GM12878 (cell line): ENCODE data around the gene CHAC1. TPM values are rescaled to one million over a fixed set of nuclear protein-coding genes. Genes with fewer than 3 reads are reported as not detected.

Experiments
- ATAC-seq: fragments of 200-7000 bp; cut with Tn5 transposase; 3 replicates; pipeline ENCODE4 v1.9.1; 2020; ENCODE audit warnings: mild to moderate bottlenecking, moderate library complexity
- BruUV-seq: library from RNA; stranded (reverse); fragments of 400-500 nt; replicated peaks from 2 replicates; lab custom pipeline; 2021; lab: Mats Ljungman, UMichigan
- CTCF ChIA-PET: fragments of 300-600 bp; sonication (Branson Sonifier 250); formaldehyde crosslinking; extraction: SDS; loops from one replicate; lab custom pipeline; 2021; ENCODE audit warnings: inconsistent platforms; lab: Yijun Ruan, JAX
- POLR2A ChIA-PET: fragments of 350-600 bp; formaldehyde crosslinking; extraction: SDS; loops from one replicate; lab custom pipeline; 2021; ENCODE audit warnings: inconsistent platforms; lab: Charles Lee
- RAD21 ChIA-PET: fragments of 300-600 bp; sonication (Branson Sonifier 250); formaldehyde crosslinking; loops from one replicate; lab custom pipeline; 2023; ENCODE audit warnings: antibody characterized with exemption; ENCODE audit not compliant: unreplicated experiment; lab: Charles Lee
- SMC1A ChIA-PET: fragments of 300-600 bp; sonication (Branson Sonifier 250); formaldehyde crosslinking; loops from one replicate; lab custom pipeline; 2023; ENCODE audit not compliant: unreplicated experiment, uncharacterized antibody; lab: Charles Lee
- DNase-seq: peaks from one replicate; pipeline ENCODE4 v3.0.0-alpha.2; 2011; ENCODE audit warnings: low read depth, low spot score
- FAIRE-seq: peaks from 3 replicates; lab custom pipeline; 2011; peaks lifted over from hg19 to GRCh38; lab: Jason Lieb, UNC
- H2AFZ ChIP-seq: 2 replicates; pipeline ENCODE4 v1.6.0; 2011; ENCODE audit warnings: low read depth, low read length, control low read depth; ENCODE audit not compliant: control insufficient read depth
- H3K27ac ChIP-seq: 2 replicates; pipeline ENCODE4 v1.5.1; 2011; ENCODE audit warnings: control low read depth; ENCODE audit not compliant: control insufficient read depth, insufficient read depth
- H3K27me3 ChIP-seq, 2 experiments: replicated peaks in 1 of 2; 2 replicates each; pipeline versions ENCODE4 v1.6.0 to v1.6.1; 2011; ENCODE audit warnings: low read length in 1 of 2; ENCODE audit not compliant: control insufficient read depth in 2 of 2, insufficient read depth in 2 of 2
- H3K36me3 ChIP-seq, 2 experiments: 2 replicates each; pipeline ENCODE4 v1.5.1; 2011; ENCODE audit warnings: low read length in 1 of 2; ENCODE audit not compliant: control insufficient read depth in 2 of 2, insufficient read depth in 2 of 2
- H3K4me1 ChIP-seq: 2 replicates; pipeline ENCODE4 v1.6.1; 2011; ENCODE audit warnings: mild to moderate bottlenecking, low read length, moderate library complexity, mixed read lengths; ENCODE audit not compliant: control insufficient read depth, insufficient read depth
- H3K4me2 ChIP-seq: 2 replicates; pipeline ENCODE4 v1.6.0; 2011; ENCODE audit warnings: control low read depth; ENCODE audit not compliant: control insufficient read depth, insufficient read depth
- H3K4me3 ChIP-seq: fragments of 200-600 bp; sonication (generic); 2 replicates; pipeline ENCODE4 v1.5.1; 2016
- H3K79me2 ChIP-seq: 2 replicates; pipeline ENCODE4 v1.6.0; 2011; ENCODE audit warnings: low read length; ENCODE audit not compliant: control insufficient read depth, insufficient read depth
- H3K9ac ChIP-seq: 2 replicates; pipeline ENCODE4 v1.8.0; 2011; ENCODE audit warnings: low read length, control low read depth, mixed read lengths; ENCODE audit not compliant: control insufficient read depth, insufficient read depth
- H3K9me3 ChIP-seq: replicated peaks from 3 replicates; pipeline ENCODE4 v1.5.1; 2011; ENCODE audit warnings: mild to moderate bottlenecking, low read length; ENCODE audit not compliant: control insufficient read depth, insufficient read depth
- H4K20me1 ChIP-seq: 2 replicates; pipeline ENCODE4 v1.6.0; 2011; ENCODE audit not compliant: control insufficient read depth, insufficient read depth
- BCL11A ChIP-seq: IDR thresholded peaks from 2 replicates; pipeline ENCODE4 v1.6.1; 2011; ENCODE audit warnings: low read depth, low read length
- BRCA1 ChIP-seq: IDR thresholded peaks from 2 replicates; pipeline ENCODE4 v1.6.1; 2011; ENCODE audit warnings: low read depth, low read length, improper control_type of control experiment
- CREB1 ChIP-seq: IDR thresholded peaks from 2 replicates; pipeline ENCODE4 v1.6.1; 2012; ENCODE audit warnings: low read depth, mild to moderate bottlenecking, inconsistent platforms
- EED ChIP-seq: sonication (generic); IDR thresholded peaks from 2 replicates; pipeline ENCODE4 v1.6.1; 2016; ENCODE audit warnings: antibody characterized with exemption, low read depth
- IKZF2 ChIP-seq, 2 experiments: fragments of 450-650 bp; IDR thresholded peaks; 2 replicates each; pipeline ENCODE4 v1.6.1; 2017; ENCODE audit warnings: mild to moderate bottlenecking in 2 of 2, moderate library complexity in 2 of 2
- NBN ChIP-seq: fragments of 450-650 bp; IDR thresholded peaks from 2 replicates; pipeline ENCODE4 v1.6.1; 2016
- RAD21 ChIP-seq: IDR thresholded peaks from 2 replicates; pipeline ENCODE4 v1.6.1; 2011; ENCODE audit warnings: mild to moderate bottlenecking, low read depth, low read length, moderate library complexity; ENCODE audit not compliant: insufficient read depth
- RB1 ChIP-seq: fragments of 450-650 bp; formaldehyde crosslinking; IDR thresholded peaks from 2 replicates; pipeline ENCODE4 v1.6.1; 2017; ENCODE audit warnings: mild to moderate bottlenecking, borderline replicate concordance
- TBL1XR1 ChIP-seq: IDR thresholded peaks from 2 replicates; pipeline ENCODE4 v1.6.1; 2012; ENCODE audit warnings: low read depth, low read length, improper control_type of control experiment
- WGBS: methylation state at CpG from one replicate; pipeline ENCODE4 v1.1.6; 2016; ENCODE audit warnings: low lambda C conversion rate; ENCODE audit not compliant: insufficient replicate concordance, insufficient coverage; ENCODE audit errors: missing lambda C conversion rate; 5-methylcytosine and 5-hydroxymethylcytosine counted together
- in situ Hi-C: fragments of 300-500 bp; cut with MboI; formaldehyde crosslinking; loops from 9 replicates; pipeline ENCODE4 v1.14.3; 2018; ENCODE audit warnings: mixed read lengths
- intact Hi-C: fragments of 100-400 bp; cut with micrococcal nuclease; formaldehyde crosslinking; loops from one replicate; pipeline ENCODE4 v1.14.2; 2022; ENCODE audit not compliant: unreplicated experiment
- polyA plus RNA-seq, 11 experiments: library from polyadenylated mRNA; depleted of rRNA in 4 of 11; unstranded in 6 of 11; stranded (reverse) in 5 of 11; fragments of >200 nt; fragmentation: Nextera tagmentation in 4 of 11; fragmentation: Illumina TruSeq in 1 of 11; extraction: Ambion mirVana in 4 of 11; extraction: Trizol in 1 of 11; gene quantifications; 1 replicate in 1 of 11; 2 replicates in 10 of 11; pipeline versions ENCODE4 v1.2.1 to v1.2.3, GENCODE V29; 2011 to 2016; ENCODE audit warnings: inconsistent platforms in 2 of 11, missing spikeins in 2 of 11, low read depth in 1 of 11
- total RNA-seq, 4 experiments: library from RNA; depleted of rRNA in 3 of 4; stranded (reverse); fragments of >200 nt in 3 of 4; fragmentation: Illumina TruSeq in 1 of 4; extraction: Trizol in 1 of 4; gene quantifications; 2 replicates each; pipeline versions ENCODE4 v1.2.1 to v1.2.3, GENCODE V29; 2013 to 2021
- TF ChIP-seq, protein P1 (sequence below): fragments of 450-650 bp; IDR thresholded peaks from 2 replicates; pipeline ENCODE4 v1.6.1; 2017; ENCODE audit warnings: mild to moderate bottlenecking, moderate library complexity
- TF ChIP-seq, protein P2 (sequence below): IDR thresholded peaks from 2 replicates; pipeline ENCODE4 v1.6.1; 2012; ENCODE audit warnings: improper control_type of control experiment, low read depth, low read length; ENCODE audit not compliant: insufficient replicate concordance
- TF ChIP-seq, protein P3 (sequence below): IDR thresholded peaks from 2 replicates; pipeline ENCODE4 v1.6.1; 2012; ENCODE audit warnings: low read depth, low read length, improper control_type of control experiment

The CHAC1 gene
- total and polyA plus RNA-seq, 10 of the 15 experiments (the other 5 are each of a cell fraction or from before 2014, with no cell fraction given), result 0.37 to 5.9 (median 3.3) TPM

DNA sequence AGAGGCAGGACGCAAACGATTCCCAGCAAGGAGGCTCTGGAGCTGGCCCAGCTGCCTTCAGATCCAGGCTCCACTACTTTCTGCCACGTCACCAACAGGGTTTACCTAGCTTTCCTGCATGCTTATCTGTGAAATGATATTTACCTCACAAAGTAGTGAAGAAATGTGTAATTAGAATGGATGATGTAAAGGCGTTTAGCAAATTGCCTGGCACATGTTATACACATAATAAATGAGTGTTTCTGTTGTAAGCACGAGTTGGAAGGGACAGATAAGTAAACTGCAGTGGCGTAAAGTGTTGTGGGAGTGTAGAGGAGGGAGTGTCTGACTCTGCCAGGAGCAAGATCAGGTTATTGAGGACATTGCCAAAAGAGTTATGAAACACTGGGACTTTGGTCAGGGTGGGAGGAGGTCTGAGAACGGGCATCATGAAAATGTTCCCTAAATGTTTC, 3.5 kb upstream of the CHAC1 start:
- Histone ChIP-seq H3K27me3 (no peaks in the 10 kb centered on the region), H3K79me2 (no peaks in the 10 kb centered on the region), H3K9ac (no peak overlapping the region), H3K9me3 (no peaks in the 10 kb centered on the region), H3K27ac (no peak overlapping the region), H3K36me3 (no peaks in the 10 kb centered on the region), H2AFZ (no peak overlapping the region), H3K4me2 (no peak overlapping the region), H3K4me1 (peaks cover 7% of the 10 kb centered on the region), H3K4me3 (no peak overlapping the region), H4K20me1 (no peaks in the 10 kb centered on the region)
- TF ChIP-seq RB1, result no peak
- TF ChIP-seq, protein P1, sequence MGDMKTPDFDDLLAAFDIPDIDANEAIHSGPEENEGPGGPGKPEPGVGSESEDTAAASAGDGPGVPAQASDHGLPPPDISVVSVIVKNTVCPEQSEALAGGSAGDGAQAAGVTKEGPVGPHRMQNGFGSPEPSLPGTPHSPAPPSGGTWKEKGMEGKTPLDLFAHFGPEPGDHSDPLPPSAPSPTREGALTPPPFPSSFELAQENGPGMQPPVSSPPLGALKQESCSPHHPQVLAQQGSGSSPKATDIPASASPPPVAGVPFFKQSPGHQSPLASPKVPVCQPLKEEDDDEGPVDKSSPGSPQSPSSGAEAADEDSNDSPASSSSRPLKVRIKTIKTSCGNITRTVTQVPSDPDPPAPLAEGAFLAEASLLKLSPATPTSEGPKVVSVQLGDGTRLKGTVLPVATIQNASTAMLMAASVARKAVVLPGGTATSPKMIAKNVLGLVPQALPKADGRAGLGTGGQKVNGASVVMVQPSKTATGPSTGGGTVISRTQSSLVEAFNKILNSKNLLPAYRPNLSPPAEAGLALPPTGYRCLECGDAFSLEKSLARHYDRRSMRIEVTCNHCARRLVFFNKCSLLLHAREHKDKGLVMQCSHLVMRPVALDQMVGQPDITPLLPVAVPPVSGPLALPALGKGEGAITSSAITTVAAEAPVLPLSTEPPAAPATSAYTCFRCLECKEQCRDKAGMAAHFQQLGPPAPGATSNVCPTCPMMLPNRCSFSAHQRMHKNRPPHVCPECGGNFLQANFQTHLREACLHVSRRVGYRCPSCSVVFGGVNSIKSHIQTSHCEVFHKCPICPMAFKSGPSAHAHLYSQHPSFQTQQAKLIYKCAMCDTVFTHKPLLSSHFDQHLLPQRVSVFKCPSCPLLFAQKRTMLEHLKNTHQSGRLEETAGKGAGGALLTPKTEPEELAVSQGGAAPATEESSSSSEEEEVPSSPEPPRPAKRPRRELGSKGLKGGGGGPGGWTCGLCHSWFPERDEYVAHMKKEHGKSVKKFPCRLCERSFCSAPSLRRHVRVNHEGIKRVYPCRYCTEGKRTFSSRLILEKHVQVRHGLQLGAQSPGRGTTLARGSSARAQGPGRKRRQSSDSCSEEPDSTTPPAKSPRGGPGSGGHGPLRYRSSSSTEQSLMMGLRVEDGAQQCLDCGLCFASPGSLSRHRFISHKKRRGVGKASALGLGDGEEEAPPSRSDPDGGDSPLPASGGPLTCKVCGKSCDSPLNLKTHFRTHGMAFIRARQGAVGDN, result no peak
- TF ChIP-seq NBN, result no peak
- no peak for TF ChIP-seq BCL11A
- TF ChIP-seq, protein P2, sequence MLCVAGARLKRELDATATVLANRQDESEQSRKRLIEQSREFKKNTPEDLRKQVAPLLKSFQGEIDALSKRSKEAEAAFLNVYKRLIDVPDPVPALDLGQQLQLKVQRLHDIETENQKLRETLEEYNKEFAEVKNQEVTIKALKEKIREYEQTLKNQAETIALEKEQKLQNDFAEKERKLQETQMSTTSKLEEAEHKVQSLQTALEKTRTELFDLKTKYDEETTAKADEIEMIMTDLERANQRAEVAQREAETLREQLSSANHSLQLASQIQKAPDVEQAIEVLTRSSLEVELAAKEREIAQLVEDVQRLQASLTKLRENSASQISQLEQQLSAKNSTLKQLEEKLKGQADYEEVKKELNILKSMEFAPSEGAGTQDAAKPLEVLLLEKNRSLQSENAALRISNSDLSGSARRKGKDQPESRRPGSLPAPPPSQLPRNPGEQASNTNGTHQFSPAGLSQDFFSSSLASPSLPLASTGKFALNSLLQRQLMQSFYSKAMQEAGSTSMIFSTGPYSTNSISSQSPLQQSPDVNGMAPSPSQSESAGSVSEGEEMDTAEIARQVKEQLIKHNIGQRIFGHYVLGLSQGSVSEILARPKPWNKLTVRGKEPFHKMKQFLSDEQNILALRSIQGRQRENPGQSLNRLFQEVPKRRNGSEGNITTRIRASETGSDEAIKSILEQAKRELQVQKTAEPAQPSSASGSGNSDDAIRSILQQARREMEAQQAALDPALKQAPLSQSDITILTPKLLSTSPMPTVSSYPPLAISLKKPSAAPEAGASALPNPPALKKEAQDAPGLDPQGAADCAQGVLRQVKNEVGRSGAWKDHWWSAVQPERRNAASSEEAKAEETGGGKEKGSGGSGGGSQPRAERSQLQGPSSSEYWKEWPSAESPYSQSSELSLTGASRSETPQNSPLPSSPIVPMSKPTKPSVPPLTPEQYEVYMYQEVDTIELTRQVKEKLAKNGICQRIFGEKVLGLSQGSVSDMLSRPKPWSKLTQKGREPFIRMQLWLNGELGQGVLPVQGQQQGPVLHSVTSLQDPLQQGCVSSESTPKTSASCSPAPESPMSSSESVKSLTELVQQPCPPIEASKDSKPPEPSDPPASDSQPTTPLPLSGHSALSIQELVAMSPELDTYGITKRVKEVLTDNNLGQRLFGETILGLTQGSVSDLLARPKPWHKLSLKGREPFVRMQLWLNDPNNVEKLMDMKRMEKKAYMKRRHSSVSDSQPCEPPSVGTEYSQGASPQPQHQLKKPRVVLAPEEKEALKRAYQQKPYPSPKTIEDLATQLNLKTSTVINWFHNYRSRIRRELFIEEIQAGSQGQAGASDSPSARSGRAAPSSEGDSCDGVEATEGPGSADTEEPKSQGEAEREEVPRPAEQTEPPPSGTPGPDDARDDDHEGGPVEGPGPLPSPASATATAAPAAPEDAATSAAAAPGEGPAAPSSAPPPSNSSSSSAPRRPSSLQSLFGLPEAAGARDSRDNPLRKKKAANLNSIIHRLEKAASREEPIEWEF, result no peak
- no peak for TF ChIP-seq BRCA1
- TF ChIP-seq EED, result no peak
- no peak for TF ChIP-seq CREB1
- TF ChIP-seq TBL1XR1, result no peak
- no peak for TF ChIP-seq IKZF2 (IDR thresholded peaks at IDR 0.05)
- no peak for TF ChIP-seq RAD21
- TF ChIP-seq, protein P3, sequence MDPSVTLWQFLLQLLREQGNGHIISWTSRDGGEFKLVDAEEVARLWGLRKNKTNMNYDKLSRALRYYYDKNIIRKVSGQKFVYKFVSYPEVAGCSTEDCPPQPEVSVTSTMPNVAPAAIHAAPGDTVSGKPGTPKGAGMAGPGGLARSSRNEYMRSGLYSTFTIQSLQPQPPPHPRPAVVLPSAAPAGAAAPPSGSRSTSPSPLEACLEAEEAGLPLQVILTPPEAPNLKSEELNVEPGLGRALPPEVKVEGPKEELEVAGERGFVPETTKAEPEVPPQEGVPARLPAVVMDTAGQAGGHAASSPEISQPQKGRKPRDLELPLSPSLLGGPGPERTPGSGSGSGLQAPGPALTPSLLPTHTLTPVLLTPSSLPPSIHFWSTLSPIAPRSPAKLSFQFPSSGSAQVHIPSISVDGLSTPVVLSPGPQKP, result no peak
- ChIA-PET POLR2A (no interaction called here), SMC1A (no interaction called here), CTCF (interaction anchor here (0.6 to 1.5 kb wide), 2 partner anchors 19 to 379 kb away, joined by 3 read pairs; no protein-coding TSS in a partner anchor), RAD21 (no interaction called here)
- FAIRE-seq (no peak), DNase-seq (no peak), ATAC-seq (no peak)
- BruUV-seq, result no TSS peak
- intact Hi-C loops (no loop called here), in situ Hi-C loops (no loop called here)
- 59% methylated on average over 7 of the region's 7 CpGs for WGBS
